ENCODE data around the gene PRELID2.
"Not testable (repeated sequence)": the region's sequence is repeated elsewhere in the genome, so short reads cannot be mapped to it uniquely, and the experiment has no call there.

DNA sequence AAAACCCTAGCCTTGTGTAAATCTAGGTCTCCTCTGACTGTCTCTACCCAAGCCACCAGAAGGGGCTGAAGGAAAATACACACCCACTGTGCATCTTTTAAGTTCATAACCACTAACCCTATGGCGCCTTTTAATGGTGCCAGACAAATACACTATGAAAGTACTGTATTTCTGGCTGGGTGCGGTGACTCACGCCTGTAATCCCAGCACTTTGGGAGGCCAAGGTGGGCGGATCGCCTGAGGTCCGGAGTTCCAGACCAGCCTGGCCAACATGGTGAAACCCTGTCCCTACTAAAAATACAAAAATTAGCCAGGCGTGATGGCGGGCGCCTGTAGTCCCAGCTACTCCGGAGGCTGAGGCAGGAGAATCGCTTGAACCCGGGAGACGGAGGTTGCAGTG, 1.1 kb upstream of the PRELID2 start:
- TF ChIP-seq, protein P1, sequence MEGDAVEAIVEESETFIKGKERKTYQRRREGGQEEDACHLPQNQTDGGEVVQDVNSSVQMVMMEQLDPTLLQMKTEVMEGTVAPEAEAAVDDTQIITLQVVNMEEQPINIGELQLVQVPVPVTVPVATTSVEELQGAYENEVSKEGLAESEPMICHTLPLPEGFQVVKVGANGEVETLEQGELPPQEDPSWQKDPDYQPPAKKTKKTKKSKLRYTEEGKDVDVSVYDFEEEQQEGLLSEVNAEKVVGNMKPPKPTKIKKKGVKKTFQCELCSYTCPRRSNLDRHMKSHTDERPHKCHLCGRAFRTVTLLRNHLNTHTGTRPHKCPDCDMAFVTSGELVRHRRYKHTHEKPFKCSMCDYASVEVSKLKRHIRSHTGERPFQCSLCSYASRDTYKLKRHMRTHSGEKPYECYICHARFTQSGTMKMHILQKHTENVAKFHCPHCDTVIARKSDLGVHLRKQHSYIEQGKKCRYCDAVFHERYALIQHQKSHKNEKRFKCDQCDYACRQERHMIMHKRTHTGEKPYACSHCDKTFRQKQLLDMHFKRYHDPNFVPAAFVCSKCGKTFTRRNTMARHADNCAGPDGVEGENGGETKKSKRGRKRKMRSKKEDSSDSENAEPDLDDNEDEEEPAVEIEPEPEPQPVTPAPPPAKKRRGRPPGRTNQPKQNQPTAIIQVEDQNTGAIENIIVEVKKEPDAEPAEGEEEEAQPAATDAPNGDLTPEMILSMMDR (conservative IDR thresholded peaks at IDR 0.05 in 1 of 2, IDR thresholded peaks at IDR 0.05 in 1 of 2; ENCODE audit: extremely low read depth in 1 of 2, insufficient read depth in 1 of 2, low read depth in 1 of 2, low read length in 2 of 2) = not testable (repeated sequence)
- TF ChIP-seq EZH2 (IDR thresholded peaks at IDR 0.05; ENCODE audit: borderline replicate concordance, low read length) = not testable (repeated sequence)

Measured in mammary epithelial cell (primary cell).